SK-N-SH (cell line): ENCODE data around the gene SH3BGR. TPM values are rescaled to one million over a fixed set of nuclear protein-coding genes. Genes with fewer than 3 reads are reported as not detected.

ENCODE experiments used
- CTCF ChIA-PET: fragments of 300-600, 350-600 bp; formaldehyde crosslinking; extraction: SDS; loops from one replicate; lab custom pipeline; 2021; lab: Yijun Ruan, JAX
- POLR2A ChIA-PET: fragments of 350-600 bp; sonication (Branson Sonifier 250); formaldehyde crosslinking; extraction: SDS; loops from one replicate; lab custom pipeline; 2020; ENCODE audit warnings: antibody characterized with exemption, inconsistent platforms; lab: Yijun Ruan, JAX
- DNase-seq: peaks from one replicate; pipeline ENCODE4 v3.0.0; 2012
- H2AFZ ChIP-seq: fragments of 200-600 bp; sonication (generic); 2 replicates; pipeline ENCODE4 v1.8.1; 2016; ENCODE audit warnings: antibody characterized with exemption, mild to moderate bottlenecking, low read depth
- H3F3A ChIP-seq: fragments of 200-600 bp; sonication (generic); replicated peaks from 2 replicates; pipeline ENCODE3; 2016; ENCODE audit warnings: antibody characterized with exemption, mild to moderate bottlenecking; ENCODE audit not compliant: insufficient read depth
- H3K27ac ChIP-seq, 2 experiments: fragments of 200-500 bp in 1 of 2; fragments of 200-600 bp in 1 of 2; sonication (Bioruptor generic) in 1 of 2; sonication (generic), shearing (Covaris generic) in 1 of 2; 2 replicates each; pipeline versions ENCODE4 v1.5.1 to v1.6.1; 2014 to 2016; ENCODE audit warnings: low read depth in 2 of 2, inconsistent platforms in 1 of 2, low read length in 1 of 2, mild to moderate bottlenecking in 1 of 2, mixed read lengths in 1 of 2
- H3K27me3 ChIP-seq: fragments of 200-600 bp; sonication (generic), shearing (Covaris generic); 2 replicates; pipeline ENCODE4 v1.6.1; 2016; ENCODE audit warnings: mixed run types; ENCODE audit not compliant: insufficient read depth
- H3K36me3 ChIP-seq, 2 experiments: fragments of 200-500 bp in 1 of 2; fragments of 200-600 bp in 1 of 2; sonication (Bioruptor generic) in 1 of 2; sonication (generic) in 1 of 2; replicated peaks in 1 of 2; 2 replicates each; pipeline versions ENCODE3 to v1.5.1; 2014 to 2016; ENCODE audit warnings: low read length in 1 of 2, mild to moderate bottlenecking in 1 of 2; ENCODE audit not compliant: insufficient read depth in 2 of 2, control insufficient read depth in 1 of 2
- H3K4me1 ChIP-seq, 2 experiments: fragments of 200-500 bp in 1 of 2; fragments of 200-600 bp in 1 of 2; sonication (Bioruptor generic) in 1 of 2; sonication (generic), shearing (Covaris generic) in 1 of 2; 2 replicates each; pipeline versions ENCODE4 v1.5.1 to v1.6.1; 2014 to 2016; ENCODE audit warnings: low read depth in 1 of 2, low read length in 1 of 2, mixed run types in 1 of 2; ENCODE audit not compliant: insufficient read depth in 2 of 2, control insufficient read depth in 1 of 2
- H3K4me2 ChIP-seq: fragments of 200-600 bp; sonication (generic), shearing (Covaris generic); 2 replicates; pipeline ENCODE4 v1.6.1; 2017; ENCODE audit warnings: mixed run types
- H3K4me3 ChIP-seq, 2 experiments: fragments of 200-500 bp in 1 of 2; fragments of 200-600 bp in 1 of 2; sonication (Bioruptor generic) in 1 of 2; sonication (generic), shearing (Covaris generic) in 1 of 2; 2 replicates each; pipeline versions ENCODE4 v1.5.1 to v1.8.1; 2014 to 2016; ENCODE audit warnings: low read depth in 2 of 2, inconsistent platforms in 1 of 2, low read length in 1 of 2, mild to moderate bottlenecking in 1 of 2, mixed read lengths in 1 of 2, moderate library complexity in 1 of 2
- H3K79me2 ChIP-seq: fragments of 200-600 bp; sonication (generic); 2 replicates; pipeline ENCODE4 v1.8.1; 2017; ENCODE audit warnings: mild to moderate bottlenecking; ENCODE audit not compliant: insufficient read depth
- H3K9ac ChIP-seq: fragments of 200-600 bp; sonication (generic); 2 replicates; pipeline ENCODE4 v1.6.1; 2017; ENCODE audit warnings: mixed run types
- H3K9me2 ChIP-seq: fragments of 200-600 bp; sonication (generic); 2 replicates; pipeline ENCODE4 v1.6.1; 2017; ENCODE audit warnings: mixed run types
- H3K9me3 ChIP-seq: fragments of 200-600 bp; sonication (generic); 2 replicates; pipeline ENCODE4 v1.6.1; 2017; ENCODE audit warnings: mixed run types, mild to moderate bottlenecking, moderate library complexity
- H4K20me1 ChIP-seq: fragments of 200-600 bp; sonication (generic); 2 replicates; pipeline ENCODE4 v1.6.1; 2017; ENCODE audit warnings: mild to moderate bottlenecking, mixed run types; ENCODE audit not compliant: insufficient read depth
- FOSL2 ChIP-seq: IDR thresholded peaks from 2 replicates; pipeline ENCODE4 v1.4.0; 2012; ENCODE audit warnings: low read depth, mild to moderate bottlenecking, moderate library complexity, borderline replicate concordance
- FOXJ3 ChIP-seq: sonication (generic); formaldehyde crosslinking; IDR thresholded peaks from 2 replicates; pipeline ENCODE4 v1.5.1; 2020; ENCODE audit warnings: mild to moderate bottlenecking, missing genetic modification reagents
- FOXM1 ChIP-seq: IDR thresholded peaks from 2 replicates; pipeline ENCODE4 v1.4.0; 2012; ENCODE audit warnings: low read depth, mild to moderate bottlenecking
- GABPA ChIP-seq: IDR thresholded peaks from 2 replicates; pipeline ENCODE4 v1.4.0; 2012; ENCODE audit warnings: low read depth, mild to moderate bottlenecking
- JUND ChIP-seq: IDR thresholded peaks from 2 replicates; pipeline ENCODE4 v1.4.0; 2012
- MXI1 ChIP-seq: IDR thresholded peaks from 2 replicates; pipeline ENCODE4 v1.6.1; 2012; ENCODE audit warnings: mild to moderate bottlenecking, low read depth, low read length, improper control_type of control experiment
- NFIC ChIP-seq: IDR thresholded peaks from 2 replicates; pipeline ENCODE4 v1.4.0; 2012; ENCODE audit warnings: borderline replicate concordance
- NRF1 ChIP-seq: IDR thresholded peaks from 2 replicates; pipeline ENCODE4 v1.6.1; 2012; ENCODE audit warnings: low read depth, mild to moderate bottlenecking, low read length
- RAD21 ChIP-seq: IDR thresholded peaks from 2 replicates; pipeline ENCODE4 v1.6.1; 2012; ENCODE audit warnings: mild to moderate bottlenecking, low read length
- RCOR1 ChIP-seq: fragments of 150-350 bp; IDR thresholded peaks from 2 replicates; pipeline ENCODE4 v1.6.1; 2017; ENCODE audit warnings: antibody characterized with exemption, low read length
- RFX5 ChIP-seq: IDR thresholded peaks from 2 replicates; pipeline ENCODE4 v1.6.1; 2012; ENCODE audit warnings: mild to moderate bottlenecking, improper control_type of control experiment, low read length
- SIN3A ChIP-seq: IDR thresholded peaks from 2 replicates; pipeline ENCODE4 v1.6.1; 2012; ENCODE audit warnings: low read depth, mild to moderate bottlenecking, low read length, moderate library complexity, borderline replicate concordance
- SMC3 ChIP-seq: IDR thresholded peaks from 2 replicates; pipeline ENCODE4 v1.6.1; 2012; ENCODE audit warnings: low read depth, low read length, improper control_type of control experiment
- TEAD4 ChIP-seq: IDR thresholded peaks from 2 replicates; pipeline ENCODE4 v1.4.0; 2012; ENCODE audit warnings: mild to moderate bottlenecking, borderline replicate concordance; ENCODE audit not compliant: insufficient read depth
- YY1 ChIP-seq: IDR thresholded peaks from 2 replicates; pipeline ENCODE4 v1.4.0; 2012; ENCODE audit warnings: low read depth, mild to moderate bottlenecking
- WGBS: methylation state at CpG from one replicate; pipeline ENCODE4 v1.1.6; 2017; ENCODE audit warnings: low lambda C conversion rate; 5-methylcytosine and 5-hydroxymethylcytosine counted together
- polyA plus RNA-seq, 3 experiments: library from polyadenylated mRNA; depleted of rRNA; stranded (reverse); fragments of >200 nt; gene quantifications; 2 replicates each; pipeline ENCODE4 v1.2.3, GENCODE V29; 2012
- TF ChIP-seq, protein P1 (sequence below): IDR thresholded peaks from 2 replicates; pipeline ENCODE4 v1.4.0; 2012; ENCODE audit warnings: low read depth, borderline replicate concordance
- TF ChIP-seq, protein P2 (sequence below): IDR thresholded peaks from 2 replicates; pipeline ENCODE4 v1.4.0; 2012; ENCODE audit warnings: low read depth, borderline replicate concordance
- TF ChIP-seq, protein P3 (sequence below): IDR thresholded peaks from 2 replicates; pipeline ENCODE4 v1.6.1; 2012; ENCODE audit warnings: mild to moderate bottlenecking, low read depth, low read length, moderate library complexity
- TF ChIP-seq, protein P4 (sequence below): fragments of 150-350 bp; IDR thresholded peaks from 2 replicates; pipeline ENCODE4 v1.6.1; 2017; ENCODE audit warnings: antibody characterized with exemption, low read length, low read depth, borderline replicate concordance

Gene SH3BGR
- polyA plus RNA-seq, 1 of the 3 experiments (the other 2 are of a cell fraction) = 1.1 TPM

DNA sequence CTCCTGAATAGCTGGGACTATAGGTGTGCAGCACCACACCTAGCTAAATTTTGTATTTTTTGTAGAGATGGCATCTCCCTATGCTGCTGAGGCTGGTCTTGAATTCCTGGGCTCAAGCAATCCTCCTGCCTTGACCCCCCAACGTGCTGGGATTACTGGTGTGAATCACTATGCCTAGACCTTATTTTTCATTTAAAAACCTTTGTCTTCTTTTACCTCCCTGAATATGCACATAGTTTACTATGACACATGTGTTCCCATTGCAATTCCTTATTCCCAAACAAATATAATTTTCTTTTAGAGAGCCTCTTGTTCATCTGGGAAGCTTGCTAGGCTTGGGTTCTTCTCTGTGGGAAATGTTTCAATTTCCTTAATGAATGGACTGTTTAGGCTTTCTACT is 16.8 kb downstream of the SH3BGR start:
- no peaks in the 10 kb centered on the region for H3K4me1 ChIP-seq
- no peaks in the 10 kb centered on the region for H3F3A ChIP-seq
- ChIA-PET CTCF (no interaction called here), POLR2A (no interaction called here)
- DNase-seq = no peak
- H4K20me1 ChIP-seq = no peaks in the 10 kb centered on the region
- no peak for TF ChIP-seq YY1
- TF ChIP-seq, protein P1, sequence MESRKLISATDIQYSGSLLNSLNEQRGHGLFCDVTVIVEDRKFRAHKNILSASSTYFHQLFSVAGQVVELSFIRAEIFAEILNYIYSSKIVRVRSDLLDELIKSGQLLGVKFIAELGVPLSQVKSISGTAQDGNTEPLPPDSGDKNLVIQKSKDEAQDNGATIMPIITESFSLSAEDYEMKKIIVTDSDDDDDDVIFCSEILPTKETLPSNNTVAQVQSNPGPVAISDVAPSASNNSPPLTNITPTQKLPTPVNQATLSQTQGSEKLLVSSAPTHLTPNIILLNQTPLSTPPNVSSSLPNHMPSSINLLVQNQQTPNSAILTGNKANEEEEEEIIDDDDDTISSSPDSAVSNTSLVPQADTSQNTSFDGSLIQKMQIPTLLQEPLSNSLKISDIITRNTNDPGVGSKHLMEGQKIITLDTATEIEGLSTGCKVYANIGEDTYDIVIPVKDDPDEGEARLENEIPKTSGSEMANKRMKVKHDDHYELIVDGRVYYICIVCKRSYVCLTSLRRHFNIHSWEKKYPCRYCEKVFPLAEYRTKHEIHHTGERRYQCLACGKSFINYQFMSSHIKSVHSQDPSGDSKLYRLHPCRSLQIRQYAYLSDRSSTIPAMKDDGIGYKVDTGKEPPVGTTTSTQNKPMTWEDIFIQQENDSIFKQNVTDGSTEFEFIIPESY = no peak
- no peak for TF ChIP-seq RAD21
- TF ChIP-seq RFX5 = no peak
- no peak for TF ChIP-seq TEAD4
- no peak for TF ChIP-seq SMC3
- TF ChIP-seq, protein P2, sequence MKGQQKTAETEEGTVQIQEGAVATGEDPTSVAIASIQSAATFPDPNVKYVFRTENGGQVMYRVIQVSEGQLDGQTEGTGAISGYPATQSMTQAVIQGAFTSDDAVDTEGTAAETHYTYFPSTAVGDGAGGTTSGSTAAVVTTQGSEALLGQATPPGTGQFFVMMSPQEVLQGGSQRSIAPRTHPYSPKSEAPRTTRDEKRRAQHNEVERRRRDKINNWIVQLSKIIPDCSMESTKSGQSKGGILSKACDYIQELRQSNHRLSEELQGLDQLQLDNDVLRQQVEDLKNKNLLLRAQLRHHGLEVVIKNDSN = no peak
- no peak for TF ChIP-seq RCOR1
- no peak for TF ChIP-seq NRF1
- TF ChIP-seq SIN3A = no peak
- no peak for TF ChIP-seq GABPA
- TF ChIP-seq FOSL2 = no peak
- TF ChIP-seq, protein P3, sequence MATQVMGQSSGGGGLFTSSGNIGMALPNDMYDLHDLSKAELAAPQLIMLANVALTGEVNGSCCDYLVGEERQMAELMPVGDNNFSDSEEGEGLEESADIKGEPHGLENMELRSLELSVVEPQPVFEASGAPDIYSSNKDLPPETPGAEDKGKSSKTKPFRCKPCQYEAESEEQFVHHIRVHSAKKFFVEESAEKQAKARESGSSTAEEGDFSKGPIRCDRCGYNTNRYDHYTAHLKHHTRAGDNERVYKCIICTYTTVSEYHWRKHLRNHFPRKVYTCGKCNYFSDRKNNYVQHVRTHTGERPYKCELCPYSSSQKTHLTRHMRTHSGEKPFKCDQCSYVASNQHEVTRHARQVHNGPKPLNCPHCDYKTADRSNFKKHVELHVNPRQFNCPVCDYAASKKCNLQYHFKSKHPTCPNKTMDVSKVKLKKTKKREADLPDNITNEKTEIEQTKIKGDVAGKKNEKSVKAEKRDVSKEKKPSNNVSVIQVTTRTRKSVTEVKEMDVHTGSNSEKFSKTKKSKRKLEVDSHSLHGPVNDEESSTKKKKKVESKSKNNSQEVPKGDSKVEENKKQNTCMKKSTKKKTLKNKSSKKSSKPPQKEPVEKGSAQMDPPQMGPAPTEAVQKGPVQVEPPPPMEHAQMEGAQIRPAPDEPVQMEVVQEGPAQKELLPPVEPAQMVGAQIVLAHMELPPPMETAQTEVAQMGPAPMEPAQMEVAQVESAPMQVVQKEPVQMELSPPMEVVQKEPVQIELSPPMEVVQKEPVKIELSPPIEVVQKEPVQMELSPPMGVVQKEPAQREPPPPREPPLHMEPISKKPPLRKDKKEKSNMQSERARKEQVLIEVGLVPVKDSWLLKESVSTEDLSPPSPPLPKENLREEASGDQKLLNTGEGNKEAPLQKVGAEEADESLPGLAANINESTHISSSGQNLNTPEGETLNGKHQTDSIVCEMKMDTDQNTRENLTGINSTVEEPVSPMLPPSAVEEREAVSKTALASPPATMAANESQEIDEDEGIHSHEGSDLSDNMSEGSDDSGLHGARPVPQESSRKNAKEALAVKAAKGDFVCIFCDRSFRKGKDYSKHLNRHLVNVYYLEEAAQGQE = no peak
- no peak for TF ChIP-seq NFIC
- TF ChIP-seq, protein P4, sequence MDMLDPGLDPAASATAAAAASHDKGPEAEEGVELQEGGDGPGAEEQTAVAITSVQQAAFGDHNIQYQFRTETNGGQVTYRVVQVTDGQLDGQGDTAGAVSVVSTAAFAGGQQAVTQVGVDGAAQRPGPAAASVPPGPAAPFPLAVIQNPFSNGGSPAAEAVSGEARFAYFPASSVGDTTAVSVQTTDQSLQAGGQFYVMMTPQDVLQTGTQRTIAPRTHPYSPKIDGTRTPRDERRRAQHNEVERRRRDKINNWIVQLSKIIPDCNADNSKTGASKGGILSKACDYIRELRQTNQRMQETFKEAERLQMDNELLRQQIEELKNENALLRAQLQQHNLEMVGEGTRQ = no peak
- TF ChIP-seq FOXM1 = no peak
- no peak for TF ChIP-seq FOXJ3
- TF ChIP-seq JUND = no peak
- TF ChIP-seq MXI1 = no peak
- no peaks in the 10 kb centered on the region for H3K36me3 ChIP-seq
- 32% methylated on average over 1 of the region's 1 CpG for WGBS
- no peak overlapping the region for H3K27ac ChIP-seq
- H3K9me2 ChIP-seq = no peaks in the 10 kb centered on the region
- no peak overlapping the region for H3K4me2 ChIP-seq
- no peak overlapping the region for H3K9ac ChIP-seq
- no peak overlapping the region for H3K4me3 ChIP-seq
- H3K79me2 ChIP-seq = no peaks in the 10 kb centered on the region
- no peaks in the 10 kb centered on the region for H3K27me3 ChIP-seq
- no peaks in the 10 kb centered on the region for H3K9me3 ChIP-seq
- H2AFZ ChIP-seq = no peak overlapping the region
